GM19240 (cell line): ENCODE data around the gene RUBCNL.

Source experiments
- DNase-seq: peaks from one replicate; pipeline ENCODE4 v3.0.0; 2011; ENCODE audit warnings: low spot score; ENCODE audit not compliant: insufficient read length

Gene RUBCNL

DNA sequence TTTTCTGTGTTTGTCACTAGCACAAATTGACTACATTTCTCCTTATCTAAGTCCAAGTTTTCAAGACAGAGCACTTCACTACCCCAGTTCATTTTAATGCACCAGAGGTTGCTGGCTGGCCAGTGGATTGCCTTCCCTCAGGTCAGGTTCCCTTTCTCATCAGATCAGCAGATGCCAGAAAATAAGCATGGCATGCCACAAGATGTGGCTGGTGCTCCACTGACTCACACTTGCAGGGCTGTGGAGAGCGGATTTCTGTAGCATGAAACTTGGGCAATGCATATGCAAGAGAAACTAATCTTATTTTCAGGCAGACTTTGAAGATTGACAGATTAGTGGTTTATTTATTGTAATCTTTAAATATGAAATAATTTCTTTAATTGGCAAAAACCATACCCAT lies 79.5 kb downstream of the RUBCNL start:
- DNase-seq, result no peak

DNA sequence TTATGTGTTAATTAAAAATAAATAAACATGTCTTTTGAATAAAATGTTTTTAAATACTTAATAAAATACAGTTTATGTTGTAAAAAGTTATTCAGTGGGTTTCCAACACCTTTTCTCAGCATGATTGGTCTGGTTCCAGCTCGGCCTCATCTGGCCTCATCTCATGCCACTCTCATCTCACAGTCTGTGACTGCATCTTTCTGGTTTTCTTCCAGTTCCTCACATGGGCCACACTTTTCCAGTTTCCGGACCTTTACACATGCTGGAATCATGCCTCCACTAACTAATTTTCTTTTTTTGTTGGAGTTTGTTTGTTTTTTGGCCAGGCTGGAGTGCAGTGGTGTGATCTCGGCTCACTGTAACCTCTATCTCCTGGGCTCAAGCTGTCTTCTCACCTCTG lies 82.5 kb downstream of the RUBCNL start:
- no peak for DNase-seq

DNA sequence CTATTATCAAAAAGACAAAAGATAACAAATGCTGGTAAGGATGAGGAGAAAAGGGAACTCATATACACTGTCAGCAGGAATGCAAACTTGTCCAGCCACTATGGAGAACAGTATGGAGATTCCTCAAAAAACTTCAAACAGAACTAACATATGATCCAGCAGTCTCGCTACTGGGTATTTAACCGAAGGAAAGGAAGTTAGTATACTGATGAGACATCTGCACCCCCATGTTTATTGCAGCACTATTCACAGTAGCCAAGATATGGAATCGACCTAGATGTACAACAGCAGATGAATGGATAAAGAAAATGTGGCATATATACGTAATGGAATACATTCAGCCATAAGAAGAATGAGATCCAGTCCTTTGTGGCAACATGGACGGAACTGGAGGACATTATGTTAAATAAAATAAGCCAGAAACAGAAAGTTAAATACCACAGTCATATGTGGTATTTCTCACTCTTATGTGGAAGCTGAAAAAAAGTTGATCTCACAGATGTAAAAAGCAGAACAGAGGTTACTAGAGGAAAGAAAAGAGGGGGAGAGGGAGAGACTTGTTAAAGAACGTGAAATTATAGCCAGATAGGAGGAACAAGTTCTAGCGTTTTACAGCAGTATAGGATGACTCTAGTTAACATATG lies 83.2 kb downstream of the RUBCNL start:
- DNase-seq, result no peak

DNA sequence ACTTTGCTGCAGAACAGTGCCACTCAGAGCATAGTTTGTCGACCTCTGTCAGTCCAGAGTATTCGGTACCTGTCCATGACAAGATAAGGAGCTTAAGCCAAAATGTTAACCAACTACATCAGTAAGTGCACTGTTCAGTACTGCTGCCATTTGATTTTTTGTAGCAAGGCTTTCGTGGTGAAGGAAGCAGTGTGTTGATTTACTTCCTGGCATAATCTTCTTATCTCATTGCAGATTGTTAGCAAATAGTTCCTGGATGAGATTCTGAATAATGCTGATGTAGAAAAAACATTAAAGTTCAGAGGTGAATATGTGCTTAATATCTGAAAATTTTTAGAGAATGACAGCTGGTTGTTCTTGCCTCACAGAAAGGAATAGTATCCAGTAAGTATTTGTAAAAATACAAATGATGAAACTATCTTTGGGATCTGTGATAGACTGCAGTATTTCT lies 89.7 kb downstream of the RUBCNL start:
- DNase-seq, result no peak

DNA sequence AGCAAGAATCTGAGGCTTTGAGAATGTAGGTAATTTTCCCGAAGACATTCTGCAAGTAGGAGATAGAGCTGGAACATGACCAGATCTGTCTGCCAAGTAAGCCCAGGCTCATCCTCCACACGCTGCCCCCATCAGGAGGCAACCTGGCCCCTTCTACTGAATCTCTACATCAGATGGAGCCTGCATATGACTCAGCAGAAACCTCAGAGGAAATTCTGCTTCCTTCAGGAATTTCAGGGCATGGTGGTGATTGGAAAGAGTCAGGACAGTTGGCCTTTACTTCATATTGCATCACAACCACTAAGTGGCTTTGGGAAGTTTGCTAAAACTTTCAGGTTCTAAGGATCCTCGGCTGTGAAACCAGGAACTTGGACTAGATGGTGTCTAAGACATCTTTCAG lies 90.1 kb downstream of the RUBCNL start:
- no peak for DNase-seq

DNA sequence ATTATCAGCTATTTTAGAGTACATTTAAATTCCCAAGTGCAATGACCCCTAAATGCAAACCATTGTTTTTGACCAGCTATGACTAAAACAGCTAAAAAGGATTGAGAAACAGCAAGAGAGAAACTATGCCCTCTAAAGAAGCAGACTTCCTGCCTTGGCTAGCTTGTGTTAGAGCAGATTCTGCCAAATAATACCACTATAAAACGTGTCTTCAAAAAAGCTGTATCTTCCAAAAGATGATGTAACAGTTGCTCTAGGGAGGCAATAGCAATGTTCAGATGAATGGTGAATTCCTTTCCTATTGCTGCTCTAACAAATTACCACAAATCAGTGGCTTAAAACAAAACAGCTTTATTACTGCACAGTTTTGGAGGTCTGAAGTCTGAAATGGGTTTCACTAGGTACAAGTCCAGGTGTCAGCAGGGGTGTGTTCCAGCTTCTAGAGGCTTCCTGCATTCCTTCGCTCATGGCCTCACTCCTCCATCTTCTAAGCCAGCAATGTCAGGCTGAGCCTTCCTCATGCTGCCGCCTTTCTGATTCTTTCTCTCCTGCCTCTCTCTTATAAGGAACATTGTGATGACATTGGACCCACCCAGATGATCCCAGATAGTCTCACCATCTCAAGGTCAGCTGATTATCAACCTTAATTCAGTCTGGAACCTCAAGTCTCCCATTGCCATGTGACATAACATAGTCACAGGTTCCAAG lies 90.8 kb downstream of the RUBCNL start:
- no peak for DNase-seq

DNA sequence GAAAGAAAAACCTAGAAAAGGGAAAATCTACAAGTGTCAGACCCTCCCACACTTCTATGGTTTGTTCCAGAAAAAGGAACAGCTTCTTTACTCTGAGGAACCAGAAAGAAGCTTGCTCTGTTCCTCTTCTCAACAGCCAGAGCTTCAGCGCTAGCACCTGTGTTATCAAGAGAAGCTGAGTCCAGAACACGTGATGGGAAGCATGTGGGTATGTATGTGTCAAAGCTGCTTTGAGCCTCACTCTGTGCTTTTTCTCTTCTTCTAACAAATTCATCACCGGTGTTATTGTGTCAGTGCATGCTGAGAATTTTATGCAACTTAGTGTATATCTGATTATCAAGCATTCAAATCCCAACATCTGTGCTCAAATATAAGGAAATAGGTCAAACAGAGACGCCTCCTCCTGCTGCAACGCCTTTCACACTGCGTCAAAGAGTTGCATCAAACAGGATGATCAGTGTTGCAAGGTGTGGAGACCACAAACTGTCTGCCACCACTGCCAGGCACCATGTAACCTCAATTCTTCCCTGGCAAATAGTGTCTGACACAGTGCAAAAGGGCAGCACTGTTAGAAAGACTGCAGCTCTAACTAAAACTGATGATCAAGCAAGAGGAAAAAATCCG lies 91.4 kb downstream of the RUBCNL start:
- no peak for DNase-seq

DNA sequence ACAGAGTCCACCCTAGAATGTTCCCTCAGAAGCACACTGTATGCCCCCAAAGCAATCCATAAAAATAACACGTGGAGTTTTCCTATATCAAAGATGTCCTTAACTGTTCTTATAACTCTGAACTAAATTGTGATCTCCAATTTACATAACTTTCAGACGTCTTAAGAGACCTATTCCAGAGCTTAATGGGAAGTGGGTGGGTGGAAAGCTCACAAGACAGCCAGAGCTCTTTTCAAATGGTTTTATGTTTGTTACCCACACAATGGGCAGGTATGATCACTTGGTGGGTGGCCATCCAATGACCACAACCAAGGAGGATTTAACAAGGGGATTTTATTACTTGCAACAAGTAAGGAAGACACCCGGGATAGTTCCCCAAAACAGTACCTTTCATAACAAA lies 93.6 kb downstream of the RUBCNL start:
- DNase-seq, result no peak
